Measurements from ENCODE around the gene BMAL1.

- TF ChIP-seq, protein P1, sequence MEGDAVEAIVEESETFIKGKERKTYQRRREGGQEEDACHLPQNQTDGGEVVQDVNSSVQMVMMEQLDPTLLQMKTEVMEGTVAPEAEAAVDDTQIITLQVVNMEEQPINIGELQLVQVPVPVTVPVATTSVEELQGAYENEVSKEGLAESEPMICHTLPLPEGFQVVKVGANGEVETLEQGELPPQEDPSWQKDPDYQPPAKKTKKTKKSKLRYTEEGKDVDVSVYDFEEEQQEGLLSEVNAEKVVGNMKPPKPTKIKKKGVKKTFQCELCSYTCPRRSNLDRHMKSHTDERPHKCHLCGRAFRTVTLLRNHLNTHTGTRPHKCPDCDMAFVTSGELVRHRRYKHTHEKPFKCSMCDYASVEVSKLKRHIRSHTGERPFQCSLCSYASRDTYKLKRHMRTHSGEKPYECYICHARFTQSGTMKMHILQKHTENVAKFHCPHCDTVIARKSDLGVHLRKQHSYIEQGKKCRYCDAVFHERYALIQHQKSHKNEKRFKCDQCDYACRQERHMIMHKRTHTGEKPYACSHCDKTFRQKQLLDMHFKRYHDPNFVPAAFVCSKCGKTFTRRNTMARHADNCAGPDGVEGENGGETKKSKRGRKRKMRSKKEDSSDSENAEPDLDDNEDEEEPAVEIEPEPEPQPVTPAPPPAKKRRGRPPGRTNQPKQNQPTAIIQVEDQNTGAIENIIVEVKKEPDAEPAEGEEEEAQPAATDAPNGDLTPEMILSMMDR (IDR thresholded peaks at IDR 0.05) = peak; percentile 45 to 83 (median 74)
- no peak for TF ChIP-seq POLR2A (IDR thresholded peaks at IDR 0.05)
Measured at GRCh38 chr11:13335319-13335718, 57.7 kb downstream of the BMAL1 start.
